Sigmoid colon (tissue), 7 donors: Measurements from ENCODE around the gene FOXL3. TPM values are rescaled to one million over a fixed set of nuclear protein-coding genes. Genes with fewer than 3 reads are reported as not detected.

Experiments
- DNase-seq: peaks from one replicate; pipeline ENCODE4 v3.0.0-alpha.2; 2019
- H3K27ac ChIP-seq, 4 donors: fragments of 200-600 bp; sonication (generic); one replicate each; pipeline ENCODE4 v1.5.1; 2016 to 2019; ENCODE audit warnings: mild to moderate bottlenecking in 1 of 4
- H3K27me3 ChIP-seq, 3 donors: fragments of 200-600 bp; sonication (generic); one replicate each; pipeline ENCODE4 v1.5.1; 2019; ENCODE audit warnings: mild to moderate bottlenecking in 1 of 3
- H3K36me3 ChIP-seq, 4 donors: fragments of 200-600 bp; sonication (generic); one replicate each; pipeline ENCODE4 v1.5.1; 2016 to 2019
- H3K4me1 ChIP-seq, 4 donors: fragments of 200-600 bp; sonication (generic); one replicate each; pipeline ENCODE4 v1.5.1; 2017 to 2019
- H3K4me3 ChIP-seq, 4 donors: fragments of 200-600 bp; sonication (generic); one replicate each; pipeline ENCODE4 v1.5.1; 2017 to 2019; ENCODE audit warnings: mild to moderate bottlenecking in 2 of 4, moderate library complexity in 1 of 4
- H3K9me3 ChIP-seq, 4 donors: fragments of 200-600 bp in 3 of 4; sonication (generic) in 3 of 4; one replicate each; pipeline versions ENCODE4 v1.5.1 to v1.6.1; 2013 to 2019
- CTCF ChIP-seq, 4 experiments: fragments of 450-650 bp in 3 of 4; fragments of 200-600 bp in 1 of 4; IDR thresholded peaks; one replicate each; pipeline ENCODE4 v1.5.1; 2016 to 2019; ENCODE audit warnings: antibody characterized with exemption in 4 of 4, mild to moderate bottlenecking in 3 of 4, moderate library complexity in 2 of 4
- EP300 ChIP-seq, 4 donors: sonication (generic); formaldehyde crosslinking; IDR thresholded peaks; one replicate each; pipeline ENCODE4 v1.6.1; 2017; ENCODE audit warnings: antibody characterized with exemption in 4 of 4
- POLR2A ChIP-seq, 2 donors: fragments of 450-650 bp; IDR thresholded peaks; one replicate each; pipeline ENCODE4 v1.6.1; 2016; ENCODE audit warnings: antibody characterized with exemption in 2 of 2, mild to moderate bottlenecking in 2 of 2, moderate library complexity in 2 of 2
- POLR2AphosphoS5 ChIP-seq, 4 donors: sonication (generic); formaldehyde crosslinking; IDR thresholded peaks; one replicate each; pipeline ENCODE4 v1.6.1; 2017; ENCODE audit warnings: antibody characterized with exemption in 4 of 4
- WGBS, 2 donors: extraction: QIAGEN DNeasy Blood & Tissue Kit; methylation state at CpG; one replicate each; pipeline ENCODE4 v1.1.7; 2013; 5-methylcytosine and 5-hydroxymethylcytosine counted together
- intact Hi-C: fragments of 100-400 bp; cut with DNase I; formaldehyde crosslinking; loops from one replicate; pipeline ENCODE4 v1.15.1; 2023
- polyA plus RNA-seq, 3 donors: library from polyadenylated mRNA; stranded (reverse); fragments of 200-250 nt; gene quantifications; one replicate each; pipeline ENCODE4 v1.2.3, GENCODE V29; 2013
- total RNA-seq, 4 donors: library from RNA; depleted of rRNA; stranded (reverse); fragments of >200 nt; gene quantifications; one replicate each; pipeline ENCODE4 v1.1.0, GENCODE V29; 2016
- donor health status: healthy with polysubstance abuse.
- donor health status: Bipolar disorder and iron deficiency.
- donor health status: healthy.

FOXL3 gene
- total and polyA plus RNA-seq, 7 donors = not detected

GRCh38 chr7:245574-246295, 44.2 kb upstream of the FOXL3 start:
- H3K36me3 ChIP-seq = peaks cover 0 to 68% (median 33%) of the 10 kb centered on the region in 4 donors
- TF ChIP-seq POLR2AphosphoS5 (IDR thresholded peaks at IDR 0.05) (no peak), EP300 (IDR thresholded peaks at IDR 0.05) (no peak), POLR2A (IDR thresholded peaks at IDR 0.05) (no peak)
- H3K27ac ChIP-seq = no peak overlapping the region
- intact Hi-C loops = no loop called here
- WGBS, 2 donors = 92 to 93% methylated on average over 36 of the region's 36 CpGs
- no peak for DNase-seq
- no peak overlapping the region for H3K4me3 ChIP-seq
- no peaks in the 10 kb centered on the region for H3K27me3 ChIP-seq
- no peaks in the 10 kb centered on the region for H3K9me3 ChIP-seq
- peaks cover 0 to 11% (median 0%) of the 10 kb centered on the region in 4 donors for H3K4me1 ChIP-seq

GRCh38 chr7:246451-246850, 43.5 kb upstream of the FOXL3 start:
- WGBS, 2 donors = 90 to 95% methylated on average over 22 of the region's 22 CpGs
- peaks cover 0 to 75% (median 36%) of the 10 kb centered on the region in 4 donors for H3K36me3 ChIP-seq

GRCh38 chr7:247181-247580, 42.8 kb upstream of the FOXL3 start:
- Histone ChIP-seq H3K27ac (no peak overlapping the region), H3K9me3 (no peaks in the 10 kb centered on the region), H3K36me3 (peaks cover 0 to 83% (median 42%) of the 10 kb centered on the region in 4 donors), H3K4me3 (no peak overlapping the region), H3K4me1 (peaks cover 0 to 4% (median 0%) of the 10 kb centered on the region in 4 donors), H3K27me3 (no peaks in the 10 kb centered on the region)
- intact Hi-C loops = no loop called here
- DNase-seq = no peak
- TF ChIP-seq CTCF (IDR thresholded peaks at IDR 0.05) (no peak), EP300 (IDR thresholded peaks at IDR 0.05) (no peak), POLR2A (IDR thresholded peaks at IDR 0.05) (no peak), POLR2AphosphoS5 (IDR thresholded peaks at IDR 0.05) (no peak)
- WGBS, 2 donors = 74 to 82% methylated on average over 12 of the region's 12 CpGs

More at GRCh38 chr7:246451-246850, 43.5 kb upstream of the FOXL3 start:
- H3K9me3 ChIP-seq = no peaks in the 10 kb centered on the region
- H3K4me3 ChIP-seq = no peak overlapping the region
- H3K27me3 ChIP-seq = no peaks in the 10 kb centered on the region
- intact Hi-C loops = no loop called here
- TF ChIP-seq EP300 (IDR thresholded peaks at IDR 0.05) (no peak), POLR2A (IDR thresholded peaks at IDR 0.05) (no peak), POLR2AphosphoS5 (IDR thresholded peaks at IDR 0.05) (no peak), CTCF (IDR thresholded peaks at IDR 0.05) (no peak)
- H3K4me1 ChIP-seq = peaks cover 0 to 4% (median 0%) of the 10 kb centered on the region in 4 donors
- no peak overlapping the region for H3K27ac ChIP-seq
- DNase-seq = no peak

- Histone ChIP-seq H3K4me3 (no peak overlapping the region), H3K4me1 (peaks cover 0 to 4% (median 0%) of the 10 kb centered on the region in 4 donors), H3K9me3 (no peaks in the 10 kb centered on the region), H3K27me3 (no peaks in the 10 kb centered on the region), H3K27ac (no peak overlapping the region), H3K36me3 (peaks cover 0 to 87% (median 46%) of the 10 kb centered on the region in 4 donors)
- WGBS, 2 donors = 83 to 87% methylated on average over 16 of the region's 16 CpGs
- no peak for DNase-seq
- intact Hi-C loops = no loop called here
- TF ChIP-seq POLR2AphosphoS5 (IDR thresholded peaks at IDR 0.05) (no peak), CTCF (IDR thresholded peaks at IDR 0.05) (no peak), POLR2A (IDR thresholded peaks at IDR 0.05) (no peak), EP300 (IDR thresholded peaks at IDR 0.05) (no peak)
These were observed 42.3 kb upstream of the FOXL3 start for GRCh38 chr7:247636-248035.

GRCh38 chr7:248732-249435, 41.1 kb upstream of the FOXL3 start:
- no peaks in the 10 kb centered on the region for H3K9me3 ChIP-seq
- no peak for TF ChIP-seq EP300 (IDR thresholded peaks at IDR 0.05)
- no peak for TF ChIP-seq POLR2AphosphoS5 (IDR thresholded peaks at IDR 0.05)
- TF ChIP-seq CTCF (IDR thresholded peaks at IDR 0.05) = no peak
- TF ChIP-seq POLR2A (IDR thresholded peaks at IDR 0.05) = no peak
- H3K36me3 ChIP-seq = peaks cover 0 to 99% (median 53%) of the 10 kb centered on the region in 4 donors
- H3K4me1 ChIP-seq = peaks cover 0 to 4% (median 0%) of the 10 kb centered on the region in 4 donors
- intact Hi-C loops = no loop called here
- WGBS, 2 donors = 86 to 87% methylated on average over 20 of the region's 20 CpGs
- H3K27me3 ChIP-seq = no peaks in the 10 kb centered on the region
- no peak for DNase-seq
- no peak overlapping the region for H3K27ac ChIP-seq
- no peak overlapping the region for H3K4me3 ChIP-seq
